Small intestine (tissue), 7 donors: ENCODE results near the gene CMBL. TPM values are rescaled to one million over a fixed set of nuclear protein-coding genes. Genes with fewer than 3 reads are reported as not detected.

Experiments used
- DNase-seq, 2 donors: peaks; one replicate each; pipeline versions ENCODE4 v3.0.0 to v3.0.0-alpha.2; 2013
- FAIRE-seq: peaks from 2 replicates; lab custom pipeline; 2012; peaks lifted over from hg19 to GRCh38; lab: Jason Lieb, UNC
- H3K27ac ChIP-seq, 3 donors: one replicate each; pipeline ENCODE4 v1.5.1; 2013; ENCODE audit warnings: low read length in 2 of 3, mild to moderate bottlenecking in 2 of 3, control low read depth in 1 of 3, inconsistent platforms in 1 of 3, low read depth in 1 of 3, moderate library complexity in 1 of 3
- H3K27me3 ChIP-seq, 3 donors: one replicate each; pipeline ENCODE4 v1.6.1; 2013; ENCODE audit warnings: low read length in 3 of 3, inconsistent platforms in 1 of 3; ENCODE audit not compliant: control insufficient read depth in 3 of 3, insufficient read depth in 3 of 3
- H3K36me3 ChIP-seq, 3 donors: one replicate each; pipeline ENCODE4 v1.6.1; 2013; ENCODE audit warnings: low read length in 3 of 3, inconsistent platforms in 1 of 3, low read depth in 1 of 3, mild to moderate bottlenecking in 1 of 3, moderate library complexity in 1 of 3; ENCODE audit not compliant: control insufficient read depth in 3 of 3, insufficient read depth in 2 of 3
- H3K4me1 ChIP-seq, 3 donors: one replicate each; pipeline ENCODE4 v1.6.1; 2013; ENCODE audit warnings: low read length in 2 of 3, inconsistent platforms in 1 of 3, low read depth in 1 of 3, mild to moderate bottlenecking in 1 of 3, moderate library complexity in 1 of 3; ENCODE audit not compliant: control insufficient read depth in 3 of 3, insufficient read depth in 2 of 3
- H3K4me3 ChIP-seq, 3 donors: one replicate each; pipeline ENCODE4 v1.5.1; 2013; ENCODE audit warnings: low read length in 3 of 3, control low read depth in 1 of 3, inconsistent platforms in 1 of 3, low read depth in 1 of 3, mild to moderate bottlenecking in 1 of 3, moderate library complexity in 1 of 3
- H3K9me3 ChIP-seq, 2 donors: one replicate each; pipeline ENCODE4 v1.6.1; 2013; ENCODE audit warnings: low read depth in 1 of 2, low read length in 1 of 2; ENCODE audit not compliant: control insufficient read depth in 2 of 2, insufficient read depth in 1 of 2
- WGBS, 3 donors: extraction: QIAGEN DNeasy Blood & Tissue Kit; methylation state at CpG; one replicate each; pipeline ENCODE4 v1.1.7; 2013; 5-methylcytosine and 5-hydroxymethylcytosine counted together
- polyA plus RNA-seq, 4 donors: library from polyadenylated mRNA; stranded (reverse) in 3 of 4; unstranded in 1 of 4; fragments of 200-250 nt in 3 of 4; fragments of 120-200 nt in 1 of 4; gene quantifications; one replicate each; pipeline versions ENCODE4 v1.2.1 to v1.2.3, GENCODE V29; 2013
- donor health status: healthy with polysubstance abuse.
- donor health status: control.
- donor health status: control.
- donor health status: Bipolar disorder and iron deficiency.
- donor health status: healthy.

CMBL gene
- polyA plus RNA-seq, 4 donors = 81.5 to 516 (median 162) TPM

DNA sequence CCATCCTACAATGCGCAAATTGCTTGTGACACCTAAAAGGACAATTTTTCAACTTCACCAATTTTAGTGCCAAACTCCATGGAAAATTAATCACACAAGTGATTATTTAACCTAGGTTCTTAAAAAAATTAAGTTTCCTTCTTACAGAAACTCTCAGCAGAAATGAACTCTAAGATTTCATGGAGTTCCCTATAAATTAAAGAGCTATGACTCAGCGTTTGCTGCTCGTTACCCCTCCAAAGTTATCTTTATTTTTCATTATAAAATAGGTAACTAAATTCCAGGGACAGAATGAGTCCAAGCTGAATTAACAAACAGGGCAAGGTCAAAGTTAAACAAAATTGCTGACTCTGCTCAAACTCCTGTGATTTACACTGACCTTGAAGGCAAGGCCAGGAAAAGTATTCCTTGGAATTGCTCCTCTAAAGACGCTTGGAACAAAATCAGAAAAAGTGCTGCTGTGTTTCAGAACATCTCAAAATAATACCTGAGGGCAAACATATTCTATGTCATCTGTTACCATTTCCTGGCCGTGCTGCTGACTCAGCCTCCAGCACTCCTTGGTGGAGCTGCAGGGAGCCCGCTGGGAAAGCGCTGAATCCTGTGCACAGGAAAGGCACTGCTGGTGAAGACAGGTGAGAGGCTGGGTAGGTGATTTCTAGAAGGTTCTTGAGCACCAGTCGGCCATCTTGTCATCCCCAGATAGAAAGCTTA lies 2.5 kb upstream of the CMBL start:
- H3K27me3 ChIP-seq = peaks cover 0 to 3% (median 0%) of the 10 kb centered on the region in 3 donors
- FAIRE-seq (no peak), DNase-seq (peak; percentile 69 to 86)
- H3K4me1 ChIP-seq = peaks cover 0 to 23% (median 0%) of the 10 kb centered on the region in 3 donors
- peaks cover 0 to 3% (median 0%) of the 10 kb centered on the region in 3 donors for H3K36me3 ChIP-seq
- H3K27ac ChIP-seq = peak overlapping the region; percentile 19 to 67 (median 45)
- H3K9me3 ChIP-seq = peaks cover 0 to 2% of the 10 kb centered on the region in 2 donors
- H3K4me3 ChIP-seq = no peak overlapping the region
- 47 to 70% (median 53%) methylated on average over 8 of the region's 8 CpGs for WGBS, 3 donors

DNA sequence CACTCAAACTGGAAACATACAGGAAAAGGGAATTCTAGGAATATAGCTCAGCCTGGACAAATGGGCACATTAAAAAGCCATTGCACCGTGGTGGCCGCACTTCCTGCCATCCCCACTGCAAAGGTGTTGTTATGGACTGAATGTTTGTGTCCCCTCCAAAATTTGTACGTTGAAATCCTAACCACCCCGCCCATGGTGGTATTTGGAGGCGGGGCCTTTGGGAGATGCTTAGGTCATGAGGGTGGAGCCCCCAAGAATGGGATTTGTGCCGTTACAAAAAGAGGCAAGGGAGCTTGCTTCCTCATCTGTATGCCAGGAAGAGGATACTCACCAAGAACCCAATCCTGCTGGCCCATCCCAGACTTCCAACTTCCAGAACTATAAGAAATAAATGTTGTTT lies 1.1 kb upstream of the CMBL start:
- 83% methylated on average over 6 of the region's 6 CpGs for WGBS, 3 donors
- Histone ChIP-seq H3K36me3 (peaks cover 0 to 11% (median 0%) of the 10 kb centered on the region in 3 donors), H3K4me1 (peaks cover 0 to 26% (median 9%) of the 10 kb centered on the region in 3 donors), H3K27ac (peak overlapping the region in 1 of 3 donors; percentile 92), H3K27me3 (peaks cover 0 to 3% (median 0%) of the 10 kb centered on the region in 3 donors), H3K4me3 (no peak overlapping the region), H3K9me3 (peaks cover 0 to 2% of the 10 kb centered on the region in 2 donors)
- DNase-seq = no peak
- no peak for FAIRE-seq

DNA sequence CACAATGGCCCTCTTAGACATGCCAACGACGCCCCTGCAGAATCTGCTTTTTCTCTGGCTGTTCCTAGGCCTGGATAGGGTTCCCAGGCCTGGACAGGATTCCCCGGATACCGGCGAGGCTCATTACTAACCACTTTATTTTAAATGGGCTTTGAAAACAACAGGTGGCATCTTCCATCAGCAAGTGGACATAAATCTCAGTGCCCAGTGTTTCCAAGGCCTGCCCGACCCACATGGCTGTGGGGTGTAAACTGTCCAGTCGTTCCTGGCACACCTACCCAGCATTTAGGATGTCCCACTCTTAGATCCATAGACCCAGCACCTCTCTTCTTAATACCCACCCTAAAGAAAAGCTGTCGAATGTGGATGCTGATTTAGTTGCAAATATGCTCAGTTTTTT lies 896 bp downstream of the CMBL start:
- FAIRE-seq (no peak), DNase-seq (peak in 1 of 2 donors; percentile 31)
- H3K4me3 ChIP-seq = peak overlapping the region in 2 of 3 donors; percentile 46 to 79
- peaks cover 2 to 44% (median 15%) of the 10 kb centered on the region in 3 donors for H3K4me1 ChIP-seq
- WGBS, 3 donors = 35 to 60% (median 42%) methylated on average over 8 of the region's 8 CpGs
- H3K27ac ChIP-seq = peak overlapping the region; percentile 76 to 92 (median 90)
- H3K27me3 ChIP-seq = peaks cover 0 to 3% (median 0%) of the 10 kb centered on the region in 3 donors
- peaks cover 0 to 11% (median 0%) of the 10 kb centered on the region in 3 donors for H3K36me3 ChIP-seq
- peaks cover 0 to 2% of the 10 kb centered on the region in 2 donors for H3K9me3 ChIP-seq

DNA sequence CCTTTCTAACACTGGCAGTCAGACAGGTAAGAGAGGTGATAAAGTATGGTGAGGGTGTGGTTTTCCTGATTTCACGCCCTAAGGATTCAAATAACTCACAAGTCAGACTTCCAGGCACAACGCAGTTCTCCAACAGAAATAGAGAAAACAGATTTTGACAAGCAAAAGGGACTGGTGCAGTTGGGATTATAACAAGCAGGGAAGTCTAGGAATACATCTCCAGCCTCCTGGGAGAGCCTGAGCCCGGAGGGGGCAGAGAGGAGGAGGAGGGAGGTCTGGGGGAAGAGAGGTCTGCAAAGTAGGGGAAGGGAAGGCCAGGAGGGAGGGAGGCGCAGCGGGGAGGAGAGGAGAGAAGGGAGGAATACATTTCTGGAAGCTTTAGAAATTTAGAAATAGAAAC lies 1.6 kb downstream of the CMBL start:
- peak; percentile 34 to 87 for DNase-seq
- H3K4me3 ChIP-seq = peak overlapping the region in 2 of 3 donors; percentile 8 to 79
- 20 to 64% (median 29%) methylated on average over 5 of the region's 5 CpGs for WGBS, 3 donors

DNA sequence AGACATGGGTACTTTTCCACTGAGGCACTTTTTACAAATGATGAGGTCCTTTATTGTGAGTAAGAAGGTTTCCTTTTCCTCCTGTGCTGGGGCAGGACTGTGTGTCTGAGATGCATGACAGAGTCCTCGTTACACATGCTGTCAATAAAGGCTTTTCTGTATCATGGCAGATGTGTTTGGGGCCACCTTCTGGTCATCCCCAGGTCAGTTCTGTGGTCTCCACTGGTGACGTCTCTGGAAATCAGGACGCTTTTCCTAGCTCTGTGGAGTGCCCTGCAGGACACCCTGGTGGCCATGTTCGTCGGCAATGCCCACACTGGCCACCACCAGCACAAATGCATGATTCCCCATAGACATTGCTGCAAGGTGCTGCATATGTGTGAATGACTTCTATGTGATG lies 2.8 kb downstream of the CMBL start:
- H3K27me3 ChIP-seq = peaks cover 0 to 3% (median 0%) of the 10 kb centered on the region in 3 donors
- FAIRE-seq = no peak
- H3K27ac ChIP-seq = peak overlapping the region in 2 of 3 donors; percentile 88 to 92
- DNase-seq = peak in 1 of 2 donors; percentile 38
- peaks cover 0 to 14% (median 0%) of the 10 kb centered on the region in 3 donors for H3K36me3 ChIP-seq
- peaks cover 0 to 7% of the 10 kb centered on the region in 2 donors for H3K9me3 ChIP-seq
- H3K4me3 ChIP-seq = no peak overlapping the region
- 77 to 79% (median 77%) methylated on average over 5 of the region's 5 CpGs for WGBS, 3 donors
- peaks cover 2 to 42% (median 17%) of the 10 kb centered on the region in 3 donors for H3K4me1 ChIP-seq

More for the DNA sequence above, 1.6 kb downstream of the CMBL start:
- Histone ChIP-seq H3K27ac (peak overlapping the region; percentile 76 to 92 (median 90)), H3K4me1 (peaks cover 2 to 51% (median 15%) of the 10 kb centered on the region in 3 donors), H3K27me3 (peaks cover 0 to 3% (median 0%) of the 10 kb centered on the region in 3 donors), H3K36me3 (peaks cover 0 to 11% (median 0%) of the 10 kb centered on the region in 3 donors), H3K9me3 (peaks cover 0 to 2% of the 10 kb centered on the region in 2 donors)
- no peak for FAIRE-seq

DNA sequence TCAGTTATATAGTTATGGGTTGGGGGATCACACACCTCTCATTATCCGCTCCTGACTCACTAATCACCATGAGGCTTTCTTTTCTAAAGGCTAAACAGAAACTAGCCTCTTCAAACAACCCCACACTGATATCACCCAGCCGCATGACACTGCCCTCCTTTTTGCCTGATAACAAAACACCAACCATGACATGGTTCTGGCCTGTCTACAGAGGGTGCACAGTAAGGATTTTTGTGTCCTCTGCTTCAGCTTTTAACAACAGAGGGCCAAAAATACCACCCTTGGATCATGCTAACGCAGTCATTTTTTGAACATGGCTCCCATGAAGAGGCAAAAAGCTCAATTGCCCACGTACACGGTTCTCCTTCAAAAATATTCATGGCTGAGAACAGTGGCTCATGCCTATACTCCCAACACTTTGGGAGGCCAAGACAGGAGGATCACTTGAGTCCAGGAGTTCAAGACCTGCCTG lies 4.0 kb downstream of the CMBL start:
- Histone ChIP-seq H3K27ac (peak overlapping the region; percentile 81 to 92 (median 89)), H3K27me3 (peaks cover 0 to 3% (median 0%) of the 10 kb centered on the region in 3 donors), H3K9me3 (peaks cover 0 to 8% of the 10 kb centered on the region in 2 donors), H3K4me3 (no peak overlapping the region), H3K36me3 (peaks cover 0 to 17% (median 0%) of the 10 kb centered on the region in 3 donors), H3K4me1 (peaks cover 2 to 39% (median 19%) of the 10 kb centered on the region in 3 donors)
- FAIRE-seq = no peak
- DNase-seq = peak; percentile 60 to 71
- WGBS, 3 donors = 60 to 73% (median 63%) methylated on average over 5 of the region's 5 CpGs

DNA sequence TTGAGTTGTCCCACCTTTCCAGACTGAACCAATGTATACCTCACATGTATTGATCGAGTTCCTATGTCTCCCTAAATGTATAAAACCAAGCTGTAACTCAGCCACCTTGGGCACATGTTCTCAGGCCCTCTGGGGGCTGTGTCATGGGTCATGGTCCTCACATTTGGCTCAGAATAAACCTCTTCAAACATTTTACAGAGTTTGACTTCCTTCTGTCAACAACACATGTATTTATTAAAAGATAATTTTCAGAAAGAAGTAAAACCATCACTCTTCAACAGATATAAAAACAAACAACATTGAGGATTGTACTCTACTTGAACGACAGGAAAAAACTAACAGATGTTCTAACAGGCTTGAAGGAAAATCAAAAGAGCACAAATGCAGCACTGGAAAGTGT lies 4.5 kb downstream of the CMBL start:
- FAIRE-seq (no peak), DNase-seq (no peak)
- H3K27me3 ChIP-seq = peaks cover 0 to 3% (median 0%) of the 10 kb centered on the region in 3 donors
- H3K9me3 ChIP-seq = peaks cover 0 to 8% of the 10 kb centered on the region in 2 donors
- H3K36me3 ChIP-seq = peaks cover 0 to 17% (median 0%) of the 10 kb centered on the region in 3 donors
- 52 to 64% (median 52%) methylated on average over 2 of the region's 2 CpGs for WGBS, 3 donors
- peak overlapping the region; percentile 81 to 92 (median 89) for H3K27ac ChIP-seq
- peaks cover 2 to 39% (median 19%) of the 10 kb centered on the region in 3 donors for H3K4me1 ChIP-seq
- no peak overlapping the region for H3K4me3 ChIP-seq

DNA sequence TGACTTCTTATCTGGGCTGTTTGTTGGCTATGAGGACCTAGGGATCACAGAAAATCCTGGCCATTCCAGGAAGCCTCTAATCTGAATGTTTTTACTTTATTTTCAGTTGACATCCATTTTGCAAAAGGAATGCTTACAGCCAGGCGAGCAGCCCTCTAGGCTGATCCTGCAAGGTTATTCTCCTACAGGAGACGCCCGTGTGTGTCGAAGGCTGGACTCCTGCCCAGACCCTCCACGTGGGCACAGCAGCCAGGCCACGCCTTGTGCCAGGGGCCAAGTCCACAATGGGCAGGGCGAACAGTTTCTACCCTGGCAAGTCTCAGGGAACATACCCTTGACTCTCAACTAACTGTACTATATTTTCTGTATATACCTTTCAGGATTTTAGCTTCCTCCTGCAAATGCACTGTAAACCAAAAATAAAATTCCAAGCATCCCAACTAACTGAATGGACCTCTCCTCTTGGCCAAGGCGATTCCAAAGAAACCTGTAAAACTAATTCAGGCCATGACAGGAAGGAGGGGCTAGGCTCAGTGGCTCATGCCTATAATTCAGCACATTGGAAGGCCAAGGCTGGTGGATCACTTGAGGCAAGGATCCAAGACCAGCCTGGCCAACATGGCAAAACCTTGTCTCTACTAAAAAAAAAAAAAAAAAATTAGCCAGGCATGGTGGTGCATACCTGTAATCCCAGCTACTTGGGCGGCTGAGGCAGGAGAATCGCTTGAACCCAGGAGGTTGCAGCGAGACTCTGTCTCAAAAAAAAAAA lies 5.7 kb downstream of the CMBL start:
- Histone ChIP-seq H3K4me3 (no peak overlapping the region), H3K27ac (peak overlapping the region; percentile 89 to 93 (median 92)), H3K9me3 (peaks cover 0 to 8% of the 10 kb centered on the region in 2 donors), H3K36me3 (peaks cover 0 to 23% (median 0%) of the 10 kb centered on the region in 3 donors), H3K4me1 (peaks cover 2 to 39% (median 19%) of the 10 kb centered on the region in 3 donors), H3K27me3 (peaks cover 0 to 3% (median 0%) of the 10 kb centered on the region in 3 donors)
- DNase-seq (peak; percentile 91 to 98), FAIRE-seq (no peak)
- 28 to 65% (median 38%) methylated on average over 11 of the region's 11 CpGs for WGBS, 3 donors
